Esophagus (tissue), 2 donors: Measurements from ENCODE around the gene RAB4A. TPM values are rescaled to one million over a fixed set of nuclear protein-coding genes. Genes with fewer than 3 reads are reported as not detected.

Experiments used
- H3K27ac ChIP-seq, 2 donors: one replicate each; pipeline ENCODE4 v1.5.1; 2013; ENCODE audit warnings: low read depth in 2 of 2, mild to moderate bottlenecking in 2 of 2, inconsistent platforms in 1 of 2, low read length in 1 of 2, moderate library complexity in 1 of 2
- H3K27me3 ChIP-seq, 2 donors: one replicate each; pipeline ENCODE4 v1.6.1; 2013; ENCODE audit warnings: low read length in 2 of 2, control low read depth in 1 of 2, mild to moderate bottlenecking in 1 of 2; ENCODE audit not compliant: insufficient read depth in 2 of 2, control insufficient read depth in 1 of 2
- H3K36me3 ChIP-seq, 2 donors: one replicate each; pipeline ENCODE4 v1.6.1; 2013; ENCODE audit warnings: low read length in 1 of 2; ENCODE audit not compliant: control insufficient read depth in 2 of 2, insufficient read depth in 2 of 2
- H3K4me1 ChIP-seq, 2 donors: one replicate each; pipeline ENCODE4 v1.6.1; 2013; ENCODE audit warnings: low read length in 1 of 2; ENCODE audit not compliant: control insufficient read depth in 2 of 2, insufficient read depth in 2 of 2
- H3K4me3 ChIP-seq, 2 donors: one replicate each; pipeline ENCODE4 v1.5.1; 2013; ENCODE audit warnings: low read length in 2 of 2, mild to moderate bottlenecking in 2 of 2, low read depth in 1 of 2, moderate library complexity in 1 of 2
- H3K9me3 ChIP-seq, 2 donors: one replicate each; pipeline ENCODE4 v1.6.1; 2013; ENCODE audit warnings: mild to moderate bottlenecking in 2 of 2, low read depth in 1 of 2, low read length in 1 of 2, moderate library complexity in 1 of 2; ENCODE audit not compliant: control insufficient read depth in 2 of 2, insufficient read depth in 1 of 2
- WGBS, 2 donors: extraction: QIAGEN DNeasy Blood & Tissue Kit; methylation state at CpG; one replicate each; pipeline ENCODE4 v1.1.7; 2013; 5-methylcytosine and 5-hydroxymethylcytosine counted together
- polyA plus RNA-seq, 2 donors: library from polyadenylated mRNA; stranded (reverse); fragments of 200-250 nt; gene quantifications; one replicate each; pipeline ENCODE4 v1.2.3, GENCODE V29; 2013
- donor health status: healthy with polysubstance abuse.
- donor health status: Bipolar disorder and iron deficiency.

RAB4A gene
- polyA plus RNA-seq, 2 donors = 15.0 to 36.6 TPM

DNA sequence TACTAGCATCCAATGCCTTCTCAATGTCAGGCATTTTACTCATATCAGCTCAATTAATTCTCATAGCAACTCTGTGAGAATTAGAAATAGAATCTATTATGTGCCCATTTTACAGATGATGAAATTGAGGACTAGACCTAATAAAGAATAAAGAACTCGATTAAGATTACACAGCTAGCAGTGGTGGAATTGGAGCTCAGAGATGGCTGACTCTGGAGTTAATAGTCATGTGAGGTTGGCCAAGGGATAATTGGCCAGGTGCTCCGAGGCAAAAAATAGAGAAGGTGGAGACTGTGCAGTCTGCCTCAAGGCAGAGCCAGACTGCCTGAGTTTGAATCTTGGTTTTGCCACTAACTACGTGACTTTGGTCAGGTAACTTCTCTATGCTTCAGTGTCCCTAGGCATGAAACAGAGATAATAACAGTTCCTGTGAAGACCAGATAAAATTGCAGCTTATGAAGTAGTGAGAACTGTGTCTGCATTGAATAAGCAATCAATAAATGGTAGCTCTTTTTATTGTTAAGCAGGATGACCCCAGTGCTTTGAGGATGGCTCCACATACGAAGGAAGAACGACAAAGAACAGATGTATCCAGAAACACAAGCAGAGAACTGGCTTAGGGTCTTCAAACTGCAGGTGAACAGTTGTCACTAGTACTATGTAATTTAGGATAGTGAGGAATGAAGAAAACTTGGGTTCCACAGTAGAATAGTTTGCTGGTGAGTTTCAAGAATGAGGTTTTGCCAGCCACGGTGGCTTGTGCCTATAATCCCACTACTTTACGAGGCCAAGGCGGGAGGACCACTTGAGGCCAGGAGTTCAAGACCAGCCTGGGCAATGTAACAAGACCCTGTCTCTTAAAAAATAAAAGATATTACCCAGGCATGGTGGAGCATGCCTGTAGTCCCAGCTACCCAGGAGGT is 78.8 kb downstream of the RAB4A start:
- no peaks in the 10 kb centered on the region for H3K9me3 ChIP-seq
- no peak overlapping the region for H3K4me3 ChIP-seq
- no peaks in the 10 kb centered on the region for H3K36me3 ChIP-seq
- peaks cover 0 to 2% of the 10 kb centered on the region in 2 donors for H3K27me3 ChIP-seq
- H3K4me1 ChIP-seq = no peaks in the 10 kb centered on the region
- H3K27ac ChIP-seq = no peak overlapping the region
- 76 to 81% methylated on average over 8 of the region's 8 CpGs for WGBS, 2 donors

DNA sequence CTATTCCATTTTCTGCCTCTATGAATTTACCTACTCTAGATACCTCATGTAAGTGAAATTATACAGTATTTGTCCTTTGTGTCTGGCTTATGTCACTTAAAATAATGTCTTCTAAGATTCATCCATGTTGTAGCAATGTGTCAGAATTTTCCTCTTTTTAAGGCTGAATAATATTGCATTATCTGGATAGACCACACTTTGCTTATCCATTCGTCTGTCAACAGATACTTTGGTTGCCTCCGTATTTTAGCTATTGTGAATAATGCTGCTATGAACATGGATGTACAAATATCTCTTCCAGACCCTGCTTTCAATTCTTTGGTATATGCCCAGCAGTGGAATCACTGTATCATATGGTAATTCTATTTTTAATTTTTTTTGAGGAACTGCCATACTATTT is 82.1 kb downstream of the RAB4A start:
- Histone ChIP-seq H3K36me3 (no peaks in the 10 kb centered on the region), H3K4me1 (no peaks in the 10 kb centered on the region), H3K9me3 (no peaks in the 10 kb centered on the region), H3K27ac (no peak overlapping the region), H3K27me3 (peaks cover 0 to 2% of the 10 kb centered on the region in 2 donors), H3K4me3 (no peak overlapping the region)
- 76 to 88% methylated on average over 2 of the region's 2 CpGs for WGBS, 2 donors

DNA sequence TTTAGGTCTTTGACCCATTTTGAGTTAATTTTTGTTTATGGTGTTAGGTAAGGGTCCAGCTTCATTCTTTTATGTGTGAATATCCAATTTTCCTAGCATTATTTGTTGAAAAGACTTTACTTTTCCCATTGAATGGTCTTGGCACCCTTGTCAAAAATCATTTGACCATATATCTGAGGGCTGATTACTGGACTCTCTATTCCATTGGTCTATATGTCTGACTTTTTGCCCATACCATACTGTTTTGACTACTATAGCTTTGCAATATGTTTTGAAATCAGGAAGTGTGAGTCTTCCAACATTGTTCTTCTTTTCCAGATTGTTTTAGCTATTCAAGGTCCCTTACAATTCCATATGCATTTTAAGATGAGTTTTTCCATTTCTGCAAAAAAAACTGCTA is 83.3 kb downstream of the RAB4A start:
- Histone ChIP-seq H3K27ac (no peak overlapping the region), H3K9me3 (no peaks in the 10 kb centered on the region), H3K36me3 (no peaks in the 10 kb centered on the region), H3K4me1 (no peaks in the 10 kb centered on the region), H3K4me3 (no peak overlapping the region), H3K27me3 (peaks cover 0 to 2% of the 10 kb centered on the region in 2 donors)

Other genes starting within 250 kb of the RAB4A start
- gene CCSAP, start 71.9 kb downstream of the RAB4A start, polyA plus RNA-seq = 1 to 10 TPM; 1.6 to 2.5 TPM
- gene ACTA1, start 163.0 kb downstream of the RAB4A start, polyA plus RNA-seq = 1 to 10 TPM in 1 of 2 donors, under 1 TPM in 1; 0.35 to 1.8 TPM
- 1 to 10 TPM; 7.3 to 9.9 TPM for gene NUP133, start 237.2 kb downstream of the RAB4A start, polyA plus RNA-seq